IMR-90 (cell line): ENCODE results near the gene RHBDL1. TPM values are rescaled to one million over a fixed set of nuclear protein-coding genes. Genes with fewer than 3 reads are reported as not detected.

Experiments
- ATAC-seq: fragments of 200-7000 bp; cut with Tn5 transposase; 2 replicates; pipeline ENCODE4 v1.9.1; 2020; ENCODE audit warnings: low read depth, mild to moderate bottlenecking, moderate library complexity
- BruUV-seq: library from RNA; stranded (reverse); fragments of 400-500 nt; replicated peaks from 2 replicates; lab custom pipeline; 2021; lab: Mats Ljungman, UMichigan
- CTCF ChIA-PET: fragments of 300-600 bp; formaldehyde crosslinking; extraction: SDS; loops from one replicate; lab custom pipeline; 2021; ENCODE audit warnings: antibody characterized with exemption; lab: Yijun Ruan, JAX
- POLR2A ChIA-PET: fragments of 300-600 bp; sonication (Branson Sonifier 250); formaldehyde crosslinking; loops from one replicate; lab custom pipeline; 2022; ENCODE audit warnings: antibody characterized with exemption; ENCODE audit not compliant: unreplicated experiment; lab: Charles Lee
- DNase-seq: peaks from one replicate; pipeline ENCODE4 v3.0.0; 2013
- H2AFZ ChIP-seq: replicated peaks from 2 replicates; pipeline ENCODE3; 2013; ENCODE audit warnings: low read length, mild to moderate bottlenecking; ENCODE audit not compliant: poor library complexity
- H2AK5ac ChIP-seq: 2 replicates; pipeline ENCODE4 v1.6.1; 2013; ENCODE audit warnings: low read depth, low read length, inconsistent platforms
- H2AK9ac ChIP-seq: replicated peaks from 2 replicates; pipeline ENCODE3; 2013; ENCODE audit warnings: mild to moderate bottlenecking, low read depth, low read length, moderate library complexity; ENCODE audit not compliant: poor library complexity
- H2BK120ac ChIP-seq: 2 replicates; pipeline ENCODE4 v1.6.1; 2013; ENCODE audit warnings: low read depth, low read length, inconsistent platforms
- H2BK15ac ChIP-seq: 3 replicates; pipeline ENCODE4 v1.6.1; 2013; ENCODE audit warnings: low read depth, low read length, inconsistent platforms
- H2BK20ac ChIP-seq: 2 replicates; pipeline ENCODE4 v1.6.1; 2013; ENCODE audit warnings: low read depth, mild to moderate bottlenecking, inconsistent platforms, low read length, moderate library complexity
- H2BK5ac ChIP-seq: 2 replicates; pipeline ENCODE4 v1.6.1; 2013; ENCODE audit warnings: mild to moderate bottlenecking, low read depth, low read length, inconsistent platforms; ENCODE audit not compliant: poor library complexity, severe bottlenecking
- H3K14ac ChIP-seq: replicated peaks from 2 replicates; pipeline ENCODE4 v1.6.1; 2013; ENCODE audit warnings: low read depth, low read length, inconsistent platforms
- H3K18ac ChIP-seq: 2 replicates; pipeline ENCODE4 v1.6.1; 2013; ENCODE audit warnings: low read depth, low read length, control low read depth
- H3K23ac ChIP-seq: 2 replicates; pipeline ENCODE4 v1.6.1; 2013; ENCODE audit warnings: low read depth, low read length, inconsistent platforms
- H3K27ac ChIP-seq: 2 replicates; pipeline ENCODE4 v1.5.1; 2013; ENCODE audit warnings: mild to moderate bottlenecking, control low read depth, low read length; ENCODE audit not compliant: insufficient read depth
- H3K27me3 ChIP-seq: 2 replicates; pipeline ENCODE4 v1.6.1; 2013; ENCODE audit warnings: low read length; ENCODE audit not compliant: control insufficient read depth, insufficient read depth
- H3K36me3 ChIP-seq: 2 replicates; pipeline ENCODE4 v1.6.1; 2013; ENCODE audit warnings: low read length, mixed read lengths; ENCODE audit not compliant: control insufficient read depth, insufficient read depth
- H3K4ac ChIP-seq: 2 replicates; pipeline ENCODE4 v1.6.1; 2013; ENCODE audit warnings: low read depth, low read length, inconsistent platforms
- H3K4me1 ChIP-seq: 2 replicates; pipeline ENCODE4 v1.6.1; 2013; ENCODE audit warnings: low read length, mixed read lengths; ENCODE audit not compliant: control insufficient read depth, insufficient read depth
- H3K4me2 ChIP-seq: 2 replicates; pipeline ENCODE4 v1.6.1; 2013; ENCODE audit warnings: low read depth, mild to moderate bottlenecking, control low read depth, low read length, moderate library complexity
- H3K4me3 ChIP-seq: 2 replicates; pipeline ENCODE4 v1.5.1; 2013; ENCODE audit warnings: low read depth, mild to moderate bottlenecking, control low read depth, low read length, moderate library complexity; ENCODE audit not compliant: insufficient read depth
- H3K56ac ChIP-seq: 2 replicates; pipeline ENCODE4 v1.6.1; 2013; ENCODE audit warnings: low read length, inconsistent platforms; ENCODE audit not compliant: insufficient read depth; ENCODE audit errors: extremely low read depth
- H3K79me1 ChIP-seq, 2 experiments: 2 replicates each; pipeline ENCODE4 v1.6.1; 2013; ENCODE audit warnings: low read length in 2 of 2, inconsistent platforms in 1 of 2, low read depth in 1 of 2
- H3K9ac ChIP-seq: 2 replicates; pipeline ENCODE4 v1.6.1; 2013; ENCODE audit warnings: low read depth, low read length, control low read depth
- H3K9me1 ChIP-seq: 2 replicates; pipeline ENCODE4 v1.6.1; 2013; ENCODE audit warnings: low read length, inconsistent platforms; ENCODE audit not compliant: insufficient read depth
- H3K9me3 ChIP-seq: 2 replicates; pipeline ENCODE4 v1.6.1; 2013; ENCODE audit warnings: low read length; ENCODE audit not compliant: control insufficient read depth, insufficient read depth
- H4K20me1 ChIP-seq: 2 replicates; pipeline ENCODE4 v1.6.1; 2013; ENCODE audit warnings: low read length, inconsistent platforms; ENCODE audit not compliant: insufficient read depth
- H4K5ac ChIP-seq: 2 replicates; pipeline ENCODE4 v1.6.1; 2013; ENCODE audit warnings: mild to moderate bottlenecking, low read depth, low read length, control low read depth
- H4K8ac ChIP-seq, 2 experiments: 2 replicates each; pipeline ENCODE4 v1.6.1; 2013; ENCODE audit warnings: low read depth in 2 of 2, low read length in 2 of 2, control low read depth in 1 of 2, inconsistent platforms in 1 of 2
- H4K91ac ChIP-seq: 2 replicates; pipeline ENCODE4 v1.6.1; 2013; ENCODE audit warnings: low read depth, low read length, inconsistent platforms; ENCODE audit not compliant: insufficient read depth
- BHLHE40 ChIP-seq: fragments of 150-350 bp; IDR thresholded peaks from 2 replicates; pipeline ENCODE4 v1.6.1; 2016; ENCODE audit warnings: mild to moderate bottlenecking, low read depth, low read length
- CEBPB ChIP-seq: IDR thresholded peaks from 2 replicates; pipeline ENCODE4 v1.6.1; 2012; ENCODE audit warnings: low read depth, low read length, improper control_type of control experiment
- CHD1 ChIP-seq: IDR thresholded peaks from 2 replicates; pipeline ENCODE4 v1.6.1; 2012; ENCODE audit warnings: low read depth, low read length, improper control_type of control experiment
- FOS ChIP-seq: fragments of 150-350 bp; IDR thresholded peaks from 2 replicates; pipeline ENCODE4 v1.6.1; 2016; ENCODE audit warnings: low read depth, low read length
- MAFK ChIP-seq: IDR thresholded peaks from 2 replicates; pipeline ENCODE4 v1.6.1; 2012; ENCODE audit warnings: low read depth, low read length, improper control_type of control experiment
- NFE2L2 ChIP-seq: fragments of 150-350 bp; IDR thresholded peaks from 2 replicates; pipeline ENCODE4 v1.6.1; 2016; ENCODE audit warnings: low read depth, mild to moderate bottlenecking, low read length
- RAD21 ChIP-seq: IDR thresholded peaks from 2 replicates; pipeline ENCODE4 v1.6.1; 2012; ENCODE audit warnings: low read length, improper control_type of control experiment
- RFX5 ChIP-seq: IDR thresholded peaks from 2 replicates; pipeline ENCODE4 v1.8.0; 2012; ENCODE audit warnings: low read depth, mild to moderate bottlenecking, low read length, moderate library complexity
- SMC3 ChIP-seq: fragments of 150-350 bp; IDR thresholded peaks from 2 replicates; pipeline ENCODE4 v1.6.1; 2016; ENCODE audit warnings: low read depth, mild to moderate bottlenecking, antibody characterized with exemption, low read length, moderate library complexity
- WGBS, 2 experiments: methylation state at CpG; one replicate each; pipeline versions ENCODE4 v1.1.5 to v1.1.7; 2013; ENCODE audit warnings: missing lambda C conversion rate in 2 of 2; ENCODE audit not compliant: insufficient read length in 1 of 2; ENCODE audit errors: extremely low coverage in 2 of 2; 5-methylcytosine and 5-hydroxymethylcytosine counted together
- dilution Hi-C: fragments of 300-500 bp; cut with HindIII; formaldehyde crosslinking; loops from one replicate; pipeline ENCODE4 v1.14.3; 2018; ENCODE audit warnings: low sequenced_read_pairs; ENCODE audit not compliant: unreplicated experiment
- in situ Hi-C: fragments of 300-500 bp; cut with MboI; formaldehyde crosslinking; loops from 3 replicates; pipeline ENCODE4 v1.14.3; 2019; ENCODE audit warnings: low sequenced_read_pairs, inconsistent platforms, mixed read lengths
- intact Hi-C: fragments of 100-400 bp; cut with micrococcal nuclease; formaldehyde crosslinking; loops from 2 replicates; pipeline ENCODE4 v1.10.0; 2022
- polyA plus RNA-seq, 3 experiments: library from polyadenylated mRNA; depleted of rRNA; stranded (reverse); fragments of >200 nt; gene quantifications; 2 replicates each; pipeline ENCODE4 v1.2.3, GENCODE V29; 2012; ENCODE audit warnings: low replicate concordance in 1 of 3
- total RNA-seq: library from RNA; depleted of rRNA; stranded (reverse); fragments of >200 nt; gene quantifications from 2 replicates; pipeline ENCODE4 v1.2.3, GENCODE V29; 2012
- TF ChIP-seq, protein P1 (sequence below): fragments of 150-350 bp; IDR thresholded peaks from 2 replicates; pipeline ENCODE4 v1.6.1; 2017; ENCODE audit warnings: mild to moderate bottlenecking, antibody characterized with exemption, low read length, low read depth
- TF ChIP-seq, protein P2 (sequence below): conservative IDR thresholded peaks from 2 replicates; pipeline ENCODE4 v1.5.1; 2012; ENCODE audit warnings: mild to moderate bottlenecking, low read depth, low read length, improper control_type of control experiment

RHBDL1 gene
- total and polyA plus RNA-seq, 2 of the 4 experiments (the other 2 are of a cell fraction): 0.72 to 4.1 TPM

DNA sequence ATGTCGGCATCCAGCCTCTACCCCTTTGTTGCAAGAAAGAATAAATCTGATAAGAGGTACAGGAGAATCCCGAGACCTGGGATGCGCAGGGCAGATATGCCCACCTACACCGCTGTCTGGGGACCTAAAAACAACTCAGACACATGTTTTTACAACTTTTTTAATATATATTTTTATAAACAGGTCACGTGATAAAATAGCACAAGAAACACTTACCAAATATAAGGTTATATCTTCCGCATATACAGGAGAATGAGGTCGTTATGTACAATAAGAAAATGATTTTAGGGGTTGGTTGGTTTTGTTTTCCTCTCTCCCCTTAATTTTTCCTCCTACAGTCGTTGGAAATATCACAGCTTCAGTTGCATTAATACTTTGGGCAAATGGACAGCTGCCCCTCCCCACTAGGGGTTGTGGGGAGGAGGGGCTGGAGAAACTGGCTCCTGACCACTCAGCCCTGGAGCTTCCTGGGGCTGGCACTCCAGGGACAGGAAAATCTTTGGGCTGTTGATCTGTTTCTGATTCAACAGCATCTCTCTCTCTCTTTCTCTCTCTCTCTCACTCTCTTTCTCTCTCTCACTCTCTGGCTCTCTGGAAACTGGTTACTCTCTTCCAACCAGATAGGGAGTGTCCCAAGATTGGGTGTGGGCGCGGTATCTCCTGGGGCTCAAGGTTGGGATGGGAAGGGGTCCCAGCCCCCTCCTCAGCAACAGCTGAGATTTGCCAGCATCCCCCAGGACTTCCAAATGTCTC is 17.1 kb downstream of the RHBDL1 start:
- Histone ChIP-seq H2BK15ac (no peak overlapping the region), H2AK5ac (no peak overlapping the region), H3K27me3 (peaks cover 44% of the 10 kb centered on the region), H3K56ac (no peak overlapping the region), H4K20me1 (peaks cover 4% of the 10 kb centered on the region; the same call in 1 of the 2 replicates), H4K91ac (no peak overlapping the region), H2BK20ac (no peak overlapping the region), H3K9me1 (peaks cover 11% of the 10 kb centered on the region), H3K14ac (no peak overlapping the region), H3K9me3 (no peaks in the 10 kb centered on the region; the same call in 1 of the 2 replicates), H2AFZ (no peak overlapping the region), H3K36me3 (peaks cover 4% of the 10 kb centered on the region; the same call in 1 of the 2 replicates), H3K27ac (no peak overlapping the region), H3K4me3 (no peak overlapping the region), H3K23ac (no peak overlapping the region), H4K5ac (no peak overlapping the region), H3K79me1 (peaks cover 9 to 21% of the 10 kb centered on the region in 2 experiments; a peak in 3 of 4 replicates), H3K18ac (no peak overlapping the region), H2BK120ac (no peak overlapping the region), H4K8ac (no peak overlapping the region), H3K4ac (no peak overlapping the region), H3K4me1 (peaks cover 12% of the 10 kb centered on the region), H2BK5ac (no peak overlapping the region), H3K4me2 (no peak overlapping the region), H2AK9ac (no peak overlapping the region), H3K9ac (no peak overlapping the region)
- WGBS, 2 experiments: no CpG with 5 or more reads among the region's 10 CpGs
- ChIA-PET POLR2A (no interaction called here), CTCF (interaction anchor here (0.7 kb wide), 1 partner anchor 152 kb away, joined by 3 read pairs; no protein-coding TSS in a partner anchor)
- intact Hi-C loops (no loop called here), in situ Hi-C loops (no loop called here), dilution Hi-C loops (no loop called here)
- TF ChIP-seq CHD1 (no peak), RFX5 (no peak), SMC3 (no peak), MAFK (no peak), FOS (no peak), CEBPB (no peak), RAD21 (no peak), BHLHE40 (no peak), NFE2L2 (no peak)
- TF ChIP-seq, protein P1, sequence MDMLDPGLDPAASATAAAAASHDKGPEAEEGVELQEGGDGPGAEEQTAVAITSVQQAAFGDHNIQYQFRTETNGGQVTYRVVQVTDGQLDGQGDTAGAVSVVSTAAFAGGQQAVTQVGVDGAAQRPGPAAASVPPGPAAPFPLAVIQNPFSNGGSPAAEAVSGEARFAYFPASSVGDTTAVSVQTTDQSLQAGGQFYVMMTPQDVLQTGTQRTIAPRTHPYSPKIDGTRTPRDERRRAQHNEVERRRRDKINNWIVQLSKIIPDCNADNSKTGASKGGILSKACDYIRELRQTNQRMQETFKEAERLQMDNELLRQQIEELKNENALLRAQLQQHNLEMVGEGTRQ: no peak
- TF ChIP-seq, protein P2, sequence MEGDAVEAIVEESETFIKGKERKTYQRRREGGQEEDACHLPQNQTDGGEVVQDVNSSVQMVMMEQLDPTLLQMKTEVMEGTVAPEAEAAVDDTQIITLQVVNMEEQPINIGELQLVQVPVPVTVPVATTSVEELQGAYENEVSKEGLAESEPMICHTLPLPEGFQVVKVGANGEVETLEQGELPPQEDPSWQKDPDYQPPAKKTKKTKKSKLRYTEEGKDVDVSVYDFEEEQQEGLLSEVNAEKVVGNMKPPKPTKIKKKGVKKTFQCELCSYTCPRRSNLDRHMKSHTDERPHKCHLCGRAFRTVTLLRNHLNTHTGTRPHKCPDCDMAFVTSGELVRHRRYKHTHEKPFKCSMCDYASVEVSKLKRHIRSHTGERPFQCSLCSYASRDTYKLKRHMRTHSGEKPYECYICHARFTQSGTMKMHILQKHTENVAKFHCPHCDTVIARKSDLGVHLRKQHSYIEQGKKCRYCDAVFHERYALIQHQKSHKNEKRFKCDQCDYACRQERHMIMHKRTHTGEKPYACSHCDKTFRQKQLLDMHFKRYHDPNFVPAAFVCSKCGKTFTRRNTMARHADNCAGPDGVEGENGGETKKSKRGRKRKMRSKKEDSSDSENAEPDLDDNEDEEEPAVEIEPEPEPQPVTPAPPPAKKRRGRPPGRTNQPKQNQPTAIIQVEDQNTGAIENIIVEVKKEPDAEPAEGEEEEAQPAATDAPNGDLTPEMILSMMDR: no peak
- no peak for DNase-seq
- ATAC-seq: no peak
- no TSS peak for BruUV-seq
